GM12878 (cell line): ENCODE measurements around the gene SELENBP1. TPM values are rescaled to one million over a fixed set of nuclear protein-coding genes. Genes with fewer than 3 reads are reported as not detected.

Experiments
- ATAC-seq: fragments of 200-7000 bp; cut with Tn5 transposase; 3 replicates; pipeline ENCODE4 v1.9.1; 2020; ENCODE audit warnings: mild to moderate bottlenecking, moderate library complexity
- BruUV-seq: library from RNA; stranded (reverse); fragments of 400-500 nt; replicated peaks from 2 replicates; lab custom pipeline; 2021; lab: Mats Ljungman, UMichigan
- CTCF ChIA-PET: fragments of 300-600 bp; sonication (Branson Sonifier 250); formaldehyde crosslinking; extraction: SDS; loops from one replicate; lab custom pipeline; 2021; ENCODE audit warnings: inconsistent platforms; lab: Yijun Ruan, JAX
- POLR2A ChIA-PET: fragments of 350-600 bp; formaldehyde crosslinking; extraction: SDS; loops from one replicate; lab custom pipeline; 2021; ENCODE audit warnings: inconsistent platforms; lab: Charles Lee
- RAD21 ChIA-PET: fragments of 300-600 bp; sonication (Branson Sonifier 250); formaldehyde crosslinking; loops from one replicate; lab custom pipeline; 2023; ENCODE audit warnings: antibody characterized with exemption; ENCODE audit not compliant: unreplicated experiment; lab: Charles Lee
- SMC1A ChIA-PET: fragments of 300-600 bp; sonication (Branson Sonifier 250); formaldehyde crosslinking; loops from one replicate; lab custom pipeline; 2023; ENCODE audit not compliant: unreplicated experiment, uncharacterized antibody; lab: Charles Lee
- DNase-seq: peaks from one replicate; pipeline ENCODE4 v3.0.0-alpha.2; 2011; ENCODE audit warnings: low read depth, low spot score
- FAIRE-seq: peaks from 3 replicates; lab custom pipeline; 2011; peaks lifted over from hg19 to GRCh38; lab: Jason Lieb, UNC
- H2AFZ ChIP-seq: 2 replicates; pipeline ENCODE4 v1.6.0; 2011; ENCODE audit warnings: low read depth, low read length, control low read depth; ENCODE audit not compliant: control insufficient read depth
- H3K27ac ChIP-seq: 2 replicates; pipeline ENCODE4 v1.5.1; 2011; ENCODE audit warnings: control low read depth; ENCODE audit not compliant: control insufficient read depth, insufficient read depth
- H3K27me3 ChIP-seq, 2 experiments: replicated peaks in 1 of 2; 2 replicates each; pipeline versions ENCODE4 v1.6.0 to v1.6.1; 2011; ENCODE audit warnings: low read length in 1 of 2; ENCODE audit not compliant: control insufficient read depth in 2 of 2, insufficient read depth in 2 of 2
- H3K36me3 ChIP-seq, 2 experiments: 2 replicates each; pipeline ENCODE4 v1.5.1; 2011; ENCODE audit warnings: low read length in 1 of 2; ENCODE audit not compliant: control insufficient read depth in 2 of 2, insufficient read depth in 2 of 2
- H3K4me1 ChIP-seq: 2 replicates; pipeline ENCODE4 v1.6.1; 2011; ENCODE audit warnings: mild to moderate bottlenecking, low read length, moderate library complexity, mixed read lengths; ENCODE audit not compliant: control insufficient read depth, insufficient read depth
- H3K4me2 ChIP-seq: 2 replicates; pipeline ENCODE4 v1.6.0; 2011; ENCODE audit warnings: control low read depth; ENCODE audit not compliant: control insufficient read depth, insufficient read depth
- H3K4me3 ChIP-seq: fragments of 200-600 bp; sonication (generic); 2 replicates; pipeline ENCODE4 v1.5.1; 2016
- H3K79me2 ChIP-seq: 2 replicates; pipeline ENCODE4 v1.6.0; 2011; ENCODE audit warnings: low read length; ENCODE audit not compliant: control insufficient read depth, insufficient read depth
- H3K9ac ChIP-seq: 2 replicates; pipeline ENCODE4 v1.8.0; 2011; ENCODE audit warnings: low read length, control low read depth, mixed read lengths; ENCODE audit not compliant: control insufficient read depth, insufficient read depth
- H3K9me3 ChIP-seq: replicated peaks from 3 replicates; pipeline ENCODE4 v1.5.1; 2011; ENCODE audit warnings: mild to moderate bottlenecking, low read length; ENCODE audit not compliant: control insufficient read depth, insufficient read depth
- H4K20me1 ChIP-seq: 2 replicates; pipeline ENCODE4 v1.6.0; 2011; ENCODE audit not compliant: control insufficient read depth, insufficient read depth
- CREB1 ChIP-seq: IDR thresholded peaks from 2 replicates; pipeline ENCODE4 v1.6.1; 2012; ENCODE audit warnings: low read depth, mild to moderate bottlenecking, inconsistent platforms
- HDAC6 ChIP-seq: fragments of 200-600 bp; sonication (generic); IDR thresholded peaks from one replicate; pipeline ENCODE4 v1.8.0; 2017; ENCODE audit warnings: antibody characterized with exemption; ENCODE audit not compliant: unreplicated experiment
- IRF4 ChIP-seq: IDR thresholded peaks from 2 replicates; pipeline ENCODE4 v1.6.1; 2011; ENCODE audit warnings: low read depth, low read length
- KAT2A ChIP-seq: conservative IDR thresholded peaks from 2 replicates; pipeline ENCODE4 v1.6.1; 2011; ENCODE audit warnings: low read depth, low read length; ENCODE audit not compliant: control insufficient read depth
- NRF1 ChIP-seq: conservative IDR thresholded peaks from 2 replicates; pipeline ENCODE4 v1.6.1; 2011; ENCODE audit warnings: mild to moderate bottlenecking, low read depth, low read length, improper control_type of control experiment
- PML ChIP-seq: IDR thresholded peaks from 2 replicates; pipeline ENCODE4 v1.6.1; 2012; ENCODE audit warnings: low read length, inconsistent platforms
- SREBF2 ChIP-seq: IDR thresholded peaks from 2 replicates; pipeline ENCODE4 v1.6.1; 2012; ENCODE audit warnings: mild to moderate bottlenecking, low read length
- ZNF24 ChIP-seq: fragments of 450-650 bp; IDR thresholded peaks from 2 replicates; pipeline ENCODE4 v1.6.1; 2017; ENCODE audit warnings: antibody characterized with exemption, mild to moderate bottlenecking
- WGBS: methylation state at CpG from one replicate; pipeline ENCODE4 v1.1.6; 2016; ENCODE audit warnings: low lambda C conversion rate; ENCODE audit not compliant: insufficient replicate concordance, insufficient coverage; ENCODE audit errors: missing lambda C conversion rate; 5-methylcytosine and 5-hydroxymethylcytosine counted together
- in situ Hi-C: fragments of 300-500 bp; cut with MboI; formaldehyde crosslinking; loops from 9 replicates; pipeline ENCODE4 v1.14.3; 2018; ENCODE audit warnings: mixed read lengths
- intact Hi-C: fragments of 100-400 bp; cut with micrococcal nuclease; formaldehyde crosslinking; loops from one replicate; pipeline ENCODE4 v1.14.2; 2022; ENCODE audit not compliant: unreplicated experiment
- polyA plus RNA-seq, 11 experiments: library from polyadenylated mRNA; depleted of rRNA in 4 of 11; unstranded in 6 of 11; stranded (reverse) in 5 of 11; fragments of >200 nt; fragmentation: Nextera tagmentation in 4 of 11; fragmentation: Illumina TruSeq in 1 of 11; extraction: Ambion mirVana in 4 of 11; extraction: Trizol in 1 of 11; gene quantifications; 1 replicate in 1 of 11; 2 replicates in 10 of 11; pipeline versions ENCODE4 v1.2.1 to v1.2.3, GENCODE V29; 2011 to 2016; ENCODE audit warnings: inconsistent platforms in 2 of 11, missing spikeins in 2 of 11, low read depth in 1 of 11
- total RNA-seq, 4 experiments: library from RNA; depleted of rRNA in 3 of 4; stranded (reverse); fragments of >200 nt in 3 of 4; fragmentation: Illumina TruSeq in 1 of 4; extraction: Trizol in 1 of 4; gene quantifications; 2 replicates each; pipeline versions ENCODE4 v1.2.1 to v1.2.3, GENCODE V29; 2013 to 2021

The SELENBP1 gene
- total and polyA plus RNA-seq, 10 of the 15 experiments (the other 5 are each of a cell fraction or from before 2014, with no cell fraction given): 0.41 TPM; not detected in 9

- Histone ChIP-seq H3K4me2 (no peak overlapping the region), H3K9me3 (no peaks in the 10 kb centered on the region), H2AFZ (no peak overlapping the region), H3K4me1 (peaks cover 9% of the 10 kb centered on the region), H3K9ac (no peak overlapping the region), H3K27ac (no peak overlapping the region), H3K4me3 (no peak overlapping the region), H3K36me3 (peaks cover 12 to 46% of the 10 kb centered on the region in 2 experiments), H3K27me3 (no peaks in the 10 kb centered on the region), H3K79me2 (peaks cover 22% of the 10 kb centered on the region), H4K20me1 (peaks cover 5% of the 10 kb centered on the region; the same call in 1 of the 2 replicates)
- CTCF ChIA-PET: interaction anchor here (0.7 to 2.0 kb wide), 3 partner anchors 101 to 121 kb away, joined by 3 to 4 read pairs (median 4); no protein-coding TSS in a partner anchor
- ATAC-seq (no peak), DNase-seq (no peak), FAIRE-seq (no peak)
- SMC1A ChIA-PET: interaction anchor here (0.8 to 3.9 kb wide), 5 partner anchors 10 to 101 kb away, joined by 3 to 14 read pairs (median 8); no protein-coding TSS in a partner anchor
- WGBS: 82% methylated on average over 2 of the region's 2 CpGs
- intact Hi-C loops (loop anchor here (2.0 kb wide), 1 partner anchor 19 kb away; no protein-coding TSS in a partner anchor), in situ Hi-C loops (no loop called here)
- POLR2A ChIA-PET: interaction anchor here (0.9 to 1.5 kb wide), 3 partner anchors 11 to 74 kb away, joined by 3 to 4 read pairs (median 4); no protein-coding TSS in a partner anchor
- BruUV-seq: no TSS peak
- no peak for TF ChIP-seq IRF4
- TF ChIP-seq CREB1: no peak
- no peak for TF ChIP-seq NRF1
- no peak for TF ChIP-seq HDAC6
- TF ChIP-seq PML: no peak
- TF ChIP-seq KAT2A: no peak
- TF ChIP-seq ZNF24: no peak
- TF ChIP-seq SREBF2: no peak
- RAD21 ChIA-PET: interaction anchor here (0.7 to 1.4 kb wide), 3 partner anchors 63 to 120 kb away, joined by 3 to 5 read pairs (median 3); no protein-coding TSS in a partner anchor
Measured at GRCh38 chr1:151401860-151402259, 29.4 kb upstream of the SELENBP1 start.
